Hippocampal formation (tissue), 2 donors: ENCODE measurements around the gene SPON1.
"Not testable (repeated sequence)": the region's sequence is repeated elsewhere in the genome, so short reads cannot be mapped to it uniquely, and the experiment has no call there.

Experiments used
- DNase-seq, 2 donors: peaks; one replicate each; lab custom pipeline; 2025; lab: John Stamatoyannopoulos, UW

SPON1 gene

GRCh38 chr11:14242733-14243132 is 280.2 kb downstream of the SPON1 start:
- no peak for DNase-seq

GRCh38 chr11:14244926-14245325 is 282.4 kb downstream of the SPON1 start:
- no peak for DNase-seq

- no peak for DNase-seq
Observed at GRCh38 chr11:14245444-14245843, 282.9 kb downstream of the SPON1 start.

GRCh38 chr11:14248580-14248981 is 286.1 kb downstream of the SPON1 start:
- peak; percentile 65 to 84 for DNase-seq

GRCh38 chr11:14249121-14249963 is 286.8 kb downstream of the SPON1 start:
- peak; percentile 71 to 73 for DNase-seq

- no peak for DNase-seq
Observed at GRCh38 chr11:14251754-14252153, 289.2 kb downstream of the SPON1 start.

GRCh38 chr11:14252501-14252900 is 290.0 kb downstream of the SPON1 start:
- not testable (repeated sequence) for DNase-seq

- DNase-seq: peak in 1 of 2 donors; percentile 6
Observed at GRCh38 chr11:14253421-14253820, 290.9 kb downstream of the SPON1 start.

GRCh38 chr11:14253840-14254239 is 291.3 kb downstream of the SPON1 start:
- DNase-seq: no peak

GRCh38 chr11:14254533-14255237 is 292.2 kb downstream of the SPON1 start:
- no peak for DNase-seq

GRCh38 chr11:14255238-14255534 is 292.7 kb downstream of the SPON1 start:
- no peak for DNase-seq

- DNase-seq: no peak
Observed at GRCh38 chr11:14258221-14258935, 295.9 kb downstream of the SPON1 start.

- DNase-seq: no peak
Observed at GRCh38 chr11:14259186-14259784, 296.8 kb downstream of the SPON1 start.

- DNase-seq: no peak
Observed at GRCh38 chr11:14259878-14260277, 297.4 kb downstream of the SPON1 start.

GRCh38 chr11:14261066-14261465 is 298.5 kb downstream of the SPON1 start:
- DNase-seq: no peak

GRCh38 chr11:14262271-14262846 is 299.8 kb downstream of the SPON1 start:
- DNase-seq: no peak

- DNase-seq: no peak
Observed at GRCh38 chr11:14264966-14265365, 302.4 kb downstream of the SPON1 start.

- no peak for DNase-seq
Observed at GRCh38 chr11:14266622-14267021, 304.1 kb downstream of the SPON1 start.

GRCh38 chr11:14267861-14268635 is 305.5 kb downstream of the SPON1 start:
- DNase-seq: no peak

- peak in 1 of 2 donors; percentile 31 for DNase-seq
Observed at GRCh38 chr11:14269692-14270573, 307.4 kb downstream of the SPON1 start.
